Measurements from ENCODE around the gene YLPM1.
"Not testable (repeated sequence)": the region's sequence is repeated elsewhere in the genome, so short reads cannot be mapped to it uniquely, and the experiment has no call there.

The YLPM1 gene

DNA sequence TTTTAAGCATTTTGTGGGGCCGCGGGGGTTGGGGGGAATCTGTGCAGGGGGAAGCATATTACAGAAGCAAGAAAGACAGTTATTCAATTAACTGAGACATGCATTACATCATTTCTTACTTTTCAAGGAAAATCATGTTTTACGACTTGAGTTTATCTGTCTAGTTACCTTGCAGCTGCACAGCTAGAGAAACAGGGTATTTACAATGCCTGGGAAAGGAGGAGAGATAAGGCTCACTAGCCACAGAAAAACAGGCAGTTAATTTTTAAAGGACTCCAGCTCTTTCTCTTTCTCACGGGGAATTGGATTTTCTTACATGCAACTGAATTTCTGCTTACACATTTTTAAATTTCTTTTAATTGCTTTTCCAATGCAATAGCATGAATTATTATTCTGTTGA is 28.0 kb upstream of the YLPM1 start:
- TF ChIP-seq, protein P1, sequence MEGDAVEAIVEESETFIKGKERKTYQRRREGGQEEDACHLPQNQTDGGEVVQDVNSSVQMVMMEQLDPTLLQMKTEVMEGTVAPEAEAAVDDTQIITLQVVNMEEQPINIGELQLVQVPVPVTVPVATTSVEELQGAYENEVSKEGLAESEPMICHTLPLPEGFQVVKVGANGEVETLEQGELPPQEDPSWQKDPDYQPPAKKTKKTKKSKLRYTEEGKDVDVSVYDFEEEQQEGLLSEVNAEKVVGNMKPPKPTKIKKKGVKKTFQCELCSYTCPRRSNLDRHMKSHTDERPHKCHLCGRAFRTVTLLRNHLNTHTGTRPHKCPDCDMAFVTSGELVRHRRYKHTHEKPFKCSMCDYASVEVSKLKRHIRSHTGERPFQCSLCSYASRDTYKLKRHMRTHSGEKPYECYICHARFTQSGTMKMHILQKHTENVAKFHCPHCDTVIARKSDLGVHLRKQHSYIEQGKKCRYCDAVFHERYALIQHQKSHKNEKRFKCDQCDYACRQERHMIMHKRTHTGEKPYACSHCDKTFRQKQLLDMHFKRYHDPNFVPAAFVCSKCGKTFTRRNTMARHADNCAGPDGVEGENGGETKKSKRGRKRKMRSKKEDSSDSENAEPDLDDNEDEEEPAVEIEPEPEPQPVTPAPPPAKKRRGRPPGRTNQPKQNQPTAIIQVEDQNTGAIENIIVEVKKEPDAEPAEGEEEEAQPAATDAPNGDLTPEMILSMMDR (IDR thresholded peaks at IDR 0.05; ENCODE audit: insufficient read depth, missing control alignments): no peak
- DNase-seq (ENCODE audit: insufficient read length, low spot score) (no peak), FAIRE-seq (no peak)

DNA sequence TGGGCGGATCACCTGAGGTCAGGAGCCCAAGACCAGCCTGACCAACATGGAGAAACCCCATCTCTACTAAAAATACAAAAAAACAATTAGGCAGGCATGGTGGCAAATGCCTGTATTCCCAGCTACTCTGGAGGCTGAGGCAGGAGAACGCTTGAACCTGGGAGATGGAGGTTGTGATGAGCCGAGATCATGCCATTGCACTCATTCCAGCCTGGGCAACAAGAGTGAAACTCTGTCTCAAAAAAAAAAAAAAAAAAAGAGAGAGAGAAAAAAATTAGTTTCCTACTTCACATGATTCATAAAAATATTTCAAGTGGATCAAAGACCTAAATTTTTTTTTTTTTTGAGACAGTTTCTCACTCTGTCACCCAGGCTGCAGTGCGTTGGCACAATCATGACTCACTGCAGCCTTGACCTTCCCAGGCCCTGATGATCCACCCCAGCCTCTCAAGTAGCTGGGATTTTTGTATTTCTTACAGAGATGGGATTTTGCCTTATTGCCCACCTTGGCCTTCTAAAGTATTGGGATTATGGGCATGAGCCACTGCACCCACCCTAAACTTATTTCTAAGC is 25.3 kb upstream of the YLPM1 start:
- TF ChIP-seq, protein P1 (IDR thresholded peaks at IDR 0.05; ENCODE audit: insufficient read depth, missing control alignments): no peak

DNA sequence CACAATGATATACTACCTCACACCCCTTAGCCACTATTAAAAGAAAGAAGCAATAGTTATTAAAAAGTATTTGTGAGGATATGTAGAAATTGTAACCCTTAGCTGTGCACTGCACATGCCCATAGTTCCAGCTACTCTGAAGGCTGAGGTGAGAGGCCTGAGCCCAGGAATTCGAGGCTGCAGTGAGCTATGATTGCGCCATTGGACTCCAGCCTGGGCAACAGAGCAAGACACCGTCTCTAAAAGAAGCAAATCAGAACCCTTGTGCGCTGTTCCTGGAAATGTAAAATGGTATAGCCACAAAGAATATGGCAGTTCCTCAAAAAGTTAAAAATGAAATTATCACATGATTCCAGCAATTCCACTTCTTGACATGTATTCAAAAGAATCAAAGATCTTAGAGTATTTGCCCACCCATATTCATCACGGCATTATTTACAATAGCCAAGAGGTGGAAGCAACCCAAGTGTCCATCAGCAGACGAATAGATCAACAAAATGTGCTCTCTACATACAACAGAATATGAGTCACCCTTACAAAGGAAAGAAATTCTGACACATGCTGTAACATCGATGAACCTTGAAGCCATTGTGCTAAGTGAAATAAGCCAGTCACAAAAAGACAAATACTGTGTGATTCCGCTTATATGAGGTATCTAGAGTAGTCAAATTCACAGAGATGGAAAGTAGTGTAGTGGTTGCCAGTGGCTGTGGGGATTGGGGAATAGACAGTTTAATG is 23.7 kb upstream of the YLPM1 start:
- TF ChIP-seq, protein P1 (IDR thresholded peaks at IDR 0.05; ENCODE audit: insufficient read depth, missing control alignments): no peak
- no peak for FAIRE-seq
- no peak for DNase-seq (ENCODE audit: insufficient read length, low spot score)

More for the DNA sequence above, 25.3 kb upstream of the YLPM1 start:
- no peak for FAIRE-seq
- no peak for DNase-seq (ENCODE audit: insufficient read length, low spot score)

DNA sequence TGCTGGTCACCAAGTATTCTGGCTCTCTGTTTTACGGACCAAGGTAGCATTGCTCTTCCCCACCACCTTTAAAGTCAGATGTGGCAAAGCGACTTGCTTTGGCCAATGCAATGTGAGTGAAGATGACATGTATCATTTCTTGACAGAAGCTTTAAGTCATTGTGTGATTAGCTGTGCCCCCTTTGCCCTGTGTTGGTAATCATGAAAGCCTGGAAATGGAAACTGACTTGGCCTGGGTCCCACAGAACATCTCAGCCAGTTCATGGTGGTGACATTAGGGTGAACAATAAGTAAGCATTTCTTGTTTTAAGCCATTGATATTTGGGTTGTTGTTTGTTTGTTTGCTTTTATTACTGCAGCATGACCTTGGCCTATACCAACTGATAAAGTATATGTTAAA is 15.9 kb upstream of the YLPM1 start:
- TF ChIP-seq, protein P1 (IDR thresholded peaks at IDR 0.05; ENCODE audit: insufficient read depth, missing control alignments): no peak
- FAIRE-seq: no peak
- no peak for DNase-seq (ENCODE audit: insufficient read length, low spot score)

DNA sequence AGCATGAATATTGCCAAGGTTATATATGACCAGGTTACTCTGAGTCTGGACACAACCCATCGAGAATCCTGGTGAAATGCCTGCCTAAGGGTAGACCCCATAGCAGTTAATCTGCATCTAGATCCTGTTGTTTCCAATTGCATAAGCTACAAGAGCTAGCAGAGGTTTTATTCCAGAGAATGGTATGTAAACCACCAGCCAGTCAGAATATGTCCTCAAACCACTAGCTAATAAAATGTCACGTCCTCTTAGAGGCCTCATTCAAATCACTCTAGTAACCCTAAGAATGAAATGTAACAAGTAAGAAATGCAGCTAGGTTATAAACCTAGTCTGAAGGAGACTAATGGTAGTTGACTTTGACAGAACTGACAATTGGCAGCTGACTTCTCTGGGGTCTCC is 9.0 kb upstream of the YLPM1 start:
- FAIRE-seq (no peak), DNase-seq (ENCODE audit: insufficient read length, low spot score) (no peak)
- TF ChIP-seq, protein P1 (IDR thresholded peaks at IDR 0.05; ENCODE audit: insufficient read depth, missing control alignments): no peak

DNA sequence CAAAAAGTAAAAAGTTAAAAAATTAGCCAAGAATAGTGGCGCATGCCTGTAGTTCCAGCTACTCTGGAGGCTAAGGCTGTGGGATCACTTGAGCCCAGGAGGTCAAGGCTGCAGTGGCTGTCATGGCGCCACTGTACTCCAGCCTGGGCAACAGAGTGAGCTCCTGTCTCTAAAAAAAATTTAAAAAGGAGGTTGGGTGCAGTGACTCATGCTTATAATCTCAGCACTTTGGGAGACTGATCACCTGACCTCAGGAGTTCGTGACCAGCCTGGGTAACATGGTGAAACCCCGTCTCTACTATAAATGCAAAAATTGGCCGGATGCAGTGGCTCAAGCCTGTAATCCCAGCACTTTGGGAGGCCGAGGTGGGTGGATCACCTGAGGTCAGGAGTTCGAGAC is 8.2 kb upstream of the YLPM1 start:
- TF ChIP-seq, protein P1 (IDR thresholded peaks at IDR 0.05; ENCODE audit: insufficient read depth, missing control alignments): no peak
- FAIRE-seq: no peak

DNA sequence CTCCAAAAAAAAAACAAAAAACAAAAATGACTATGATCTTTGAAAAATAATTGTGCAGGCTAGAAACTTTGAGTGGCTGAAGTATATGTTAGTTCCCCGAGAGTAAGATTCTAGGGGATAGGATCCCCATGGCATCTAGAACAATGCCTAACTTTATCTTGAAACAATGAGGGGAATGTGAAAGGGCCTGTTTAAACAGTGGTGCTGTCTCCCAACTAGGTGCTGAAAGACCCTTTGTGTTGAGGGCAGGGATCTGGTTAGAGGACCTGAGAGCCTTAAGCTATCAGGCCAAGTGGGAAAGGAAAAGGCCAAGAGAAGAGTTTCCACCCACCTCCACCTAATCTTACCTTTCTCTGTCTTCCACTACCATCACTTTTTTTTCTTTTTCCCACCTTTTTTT is 6.8 kb upstream of the YLPM1 start:
- TF ChIP-seq, protein P1 (IDR thresholded peaks at IDR 0.05; ENCODE audit: insufficient read depth, missing control alignments): no peak
- FAIRE-seq (no peak), DNase-seq (ENCODE audit: insufficient read length, low spot score) (no peak)

More for the DNA sequence above, 8.2 kb upstream of the YLPM1 start:
- DNase-seq (ENCODE audit: insufficient read length, low spot score): no peak

DNA sequence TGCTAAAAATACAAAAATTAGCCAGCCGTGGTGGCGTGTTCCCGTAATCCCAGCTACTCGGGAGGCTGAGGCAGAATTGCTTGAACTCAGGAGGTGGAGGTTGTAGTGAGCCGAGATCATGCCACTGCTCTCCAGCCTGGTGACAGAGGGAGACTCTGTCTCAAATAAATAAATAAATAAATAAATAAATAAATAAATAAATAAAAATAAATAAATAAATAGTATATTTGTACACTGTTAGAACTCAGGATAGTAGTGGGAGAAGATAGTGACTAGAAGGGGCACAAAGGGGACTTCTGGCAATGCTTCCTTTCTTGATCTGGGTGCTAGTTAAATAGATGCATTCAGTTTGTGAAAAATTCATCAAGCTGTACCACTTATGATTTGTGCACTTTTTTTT is 4.6 kb upstream of the YLPM1 start:
- FAIRE-seq; DNase-seq (ENCODE audit: insufficient read length, low spot score): not testable (repeated sequence)

Measured in D721Med (cell line).